ENCODE results near the gene ARPIN.
A peak's percentile ranks its signal among the peaks of the same experiment; 100 is the strongest.

The ARPIN gene

GRCh38 chr15:89936051-89936785 lies 23.5 kb upstream of the ARPIN start:
- DNase-seq (ENCODE audit: low spot score), result peak; percentile 21
- Mint-ChIP-seq H3K27ac (peak overlapping the region; percentile 9), H3K4me1 (ENCODE audit: low read depth) (peaks cover 24% of the 10 kb centered on the region), H3K36me3 (ENCODE audit: low read depth) (no peaks in the 10 kb centered on the region), H3K9me3 (no peaks in the 10 kb centered on the region), H3K4me3 (peak overlapping the region; percentile 13), H3K27me3 (ENCODE audit: low read depth) (peaks cover 10% of the 10 kb centered on the region)

GRCh38 chr15:89932880-89933279 lies 20.1 kb upstream of the ARPIN start:
- Mint-ChIP-seq H3K9me3 (no peaks in the 10 kb centered on the region), H3K27me3 (ENCODE audit: low read depth) (peaks cover 10% of the 10 kb centered on the region), H3K4me3 (no peak overlapping the region), H3K36me3 (ENCODE audit: low read depth) (no peaks in the 10 kb centered on the region), H3K27ac (no peak overlapping the region), H3K4me1 (ENCODE audit: low read depth) (peaks cover 19% of the 10 kb centered on the region)
- no peak for DNase-seq (ENCODE audit: low spot score)

GRCh38 chr15:89928421-89928820 lies 15.7 kb upstream of the ARPIN start:
- H3K27ac Mint-ChIP-seq, result no peak overlapping the region

GRCh38 chr15:89926158-89926557 lies 13.4 kb upstream of the ARPIN start:
- H3K27me3 Mint-ChIP-seq (ENCODE audit: low read depth), result peaks cover 10% of the 10 kb centered on the region
- H3K36me3 Mint-ChIP-seq (ENCODE audit: low read depth), result no peaks in the 10 kb centered on the region
- H3K4me3 Mint-ChIP-seq, result no peak overlapping the region
- no peak overlapping the region for H3K27ac Mint-ChIP-seq
- H3K9me3 Mint-ChIP-seq, result no peaks in the 10 kb centered on the region
- H3K4me1 Mint-ChIP-seq (ENCODE audit: low read depth), result no peaks in the 10 kb centered on the region
- no peak for DNase-seq (ENCODE audit: low spot score)

More at GRCh38 chr15:89928421-89928820, 15.7 kb upstream of the ARPIN start:
- Mint-ChIP-seq H3K9me3 (no peaks in the 10 kb centered on the region), H3K27me3 (ENCODE audit: low read depth) (peaks cover 16% of the 10 kb centered on the region), H3K4me3 (no peak overlapping the region), H3K4me1 (ENCODE audit: low read depth) (no peaks in the 10 kb centered on the region), H3K36me3 (ENCODE audit: low read depth) (no peaks in the 10 kb centered on the region)
- DNase-seq (ENCODE audit: low spot score), result no peak

- H3K27me3 Mint-ChIP-seq (ENCODE audit: low read depth), result peaks cover 30% of the 10 kb centered on the region
- no peaks in the 10 kb centered on the region for H3K4me1 Mint-ChIP-seq (ENCODE audit: low read depth)
- no peaks in the 10 kb centered on the region for H3K36me3 Mint-ChIP-seq (ENCODE audit: low read depth)
- H3K4me3 Mint-ChIP-seq, result no peak overlapping the region
- no peak for DNase-seq (ENCODE audit: low spot score)
- no peaks in the 10 kb centered on the region for H3K9me3 Mint-ChIP-seq
- no peak overlapping the region for H3K27ac Mint-ChIP-seq
Measured at GRCh38 chr15:89917442-89918101, 4.8 kb upstream of the ARPIN start.

GRCh38 chr15:89916660-89917059 lies 3.9 kb upstream of the ARPIN start:
- Mint-ChIP-seq H3K4me1 (ENCODE audit: low read depth) (no peaks in the 10 kb centered on the region), H3K27me3 (ENCODE audit: low read depth) (peaks cover 37% of the 10 kb centered on the region), H3K27ac (no peak overlapping the region), H3K9me3 (no peaks in the 10 kb centered on the region), H3K36me3 (ENCODE audit: low read depth) (no peaks in the 10 kb centered on the region), H3K4me3 (no peak overlapping the region)
- DNase-seq (ENCODE audit: low spot score), result no peak

GRCh38 chr15:89912145-89912673 lies 543 bp downstream of the ARPIN start:
- Mint-ChIP-seq H3K27me3 (ENCODE audit: low read depth) (peaks cover 41% of the 10 kb centered on the region), H3K4me3 (no peak overlapping the region)
- no peak for DNase-seq (ENCODE audit: low spot score)

GRCh38 chr15:89910891-89911626 lies 1.7 kb downstream of the ARPIN start:
- Mint-ChIP-seq H3K27me3 (ENCODE audit: low read depth) (peaks cover 39% of the 10 kb centered on the region), H3K9me3 (no peaks in the 10 kb centered on the region), H3K4me3 (no peak overlapping the region), H3K27ac (no peak overlapping the region), H3K36me3 (ENCODE audit: low read depth) (no peaks in the 10 kb centered on the region), H3K4me1 (ENCODE audit: low read depth) (no peaks in the 10 kb centered on the region)
- no peak for DNase-seq (ENCODE audit: low spot score)

More at GRCh38 chr15:89912145-89912673, 543 bp downstream of the ARPIN start:
- no peaks in the 10 kb centered on the region for H3K4me1 Mint-ChIP-seq (ENCODE audit: low read depth)
- H3K27ac Mint-ChIP-seq, result no peak overlapping the region
- no peaks in the 10 kb centered on the region for H3K36me3 Mint-ChIP-seq (ENCODE audit: low read depth)
- H3K9me3 Mint-ChIP-seq, result no peaks in the 10 kb centered on the region

GRCh38 chr15:89909611-89910010 lies 3.1 kb downstream of the ARPIN start:
- peaks cover 36% of the 10 kb centered on the region for H3K27me3 Mint-ChIP-seq (ENCODE audit: low read depth)
- DNase-seq (ENCODE audit: low spot score), result no peak
- H3K4me1 Mint-ChIP-seq (ENCODE audit: low read depth), result no peaks in the 10 kb centered on the region
- no peak overlapping the region for H3K4me3 Mint-ChIP-seq
- no peak overlapping the region for H3K27ac Mint-ChIP-seq
- H3K36me3 Mint-ChIP-seq (ENCODE audit: low read depth), result no peaks in the 10 kb centered on the region
- H3K9me3 Mint-ChIP-seq, result no peaks in the 10 kb centered on the region

GRCh38 chr15:89908226-89908625 lies 4.5 kb downstream of the ARPIN start:
- Mint-ChIP-seq H3K27me3 (ENCODE audit: low read depth) (peaks cover 26% of the 10 kb centered on the region), H3K27ac (no peak overlapping the region), H3K9me3 (no peaks in the 10 kb centered on the region), H3K4me1 (ENCODE audit: low read depth) (no peaks in the 10 kb centered on the region), H3K4me3 (no peak overlapping the region), H3K36me3 (ENCODE audit: low read depth) (no peaks in the 10 kb centered on the region)
- DNase-seq (ENCODE audit: low spot score), result no peak

- DNase-seq (ENCODE audit: low spot score), result no peak
- Mint-ChIP-seq H3K4me1 (ENCODE audit: low read depth) (no peaks in the 10 kb centered on the region), H3K27ac (no peak overlapping the region), H3K4me3 (no peak overlapping the region), H3K27me3 (ENCODE audit: low read depth) (peaks cover 23% of the 10 kb centered on the region), H3K36me3 (ENCODE audit: low read depth) (no peaks in the 10 kb centered on the region), H3K9me3 (no peaks in the 10 kb centered on the region)
Measured at GRCh38 chr15:89907289-89907688, 5.5 kb downstream of the ARPIN start.

GRCh38 chr15:89905846-89906378 lies 6.8 kb downstream of the ARPIN start:
- Mint-ChIP-seq H3K9me3 (no peaks in the 10 kb centered on the region), H3K36me3 (ENCODE audit: low read depth) (no peaks in the 10 kb centered on the region), H3K27me3 (ENCODE audit: low read depth) (peaks cover 9% of the 10 kb centered on the region), H3K4me1 (ENCODE audit: low read depth) (no peaks in the 10 kb centered on the region), H3K4me3 (no peak overlapping the region), H3K27ac (no peak overlapping the region)
- DNase-seq (ENCODE audit: low spot score), result no peak

GRCh38 chr15:89904519-89904918 lies 8.2 kb downstream of the ARPIN start:
- Mint-ChIP-seq H3K4me3 (no peak overlapping the region), H3K36me3 (ENCODE audit: low read depth) (no peaks in the 10 kb centered on the region), H3K4me1 (ENCODE audit: low read depth) (no peaks in the 10 kb centered on the region), H3K27ac (no peak overlapping the region), H3K9me3 (no peaks in the 10 kb centered on the region), H3K27me3 (ENCODE audit: low read depth) (peaks cover 3% of the 10 kb centered on the region)
- DNase-seq (ENCODE audit: low spot score), result no peak

GRCh38 chr15:89903858-89904130 lies 9.0 kb downstream of the ARPIN start:
- Mint-ChIP-seq H3K4me3 (no peak overlapping the region), H3K27ac (no peak overlapping the region), H3K9me3 (no peaks in the 10 kb centered on the region), H3K4me1 (ENCODE audit: low read depth) (no peaks in the 10 kb centered on the region), H3K36me3 (ENCODE audit: low read depth) (no peaks in the 10 kb centered on the region), H3K27me3 (ENCODE audit: low read depth) (peaks cover 3% of the 10 kb centered on the region)
- no peak for DNase-seq (ENCODE audit: low spot score)
